HuH-7 (cell line): Measurements from ENCODE around the gene ZNF513.
"Not testable (repeated sequence)": the region's sequence is repeated elsewhere in the genome, so short reads cannot be mapped to it uniquely, and the experiment has no call there.

Experiments
- DNase-seq: peaks from one replicate; pipeline ENCODE4 v3.0.0; 2011; ENCODE audit warnings: low spot score

The ZNF513 gene

DNA sequence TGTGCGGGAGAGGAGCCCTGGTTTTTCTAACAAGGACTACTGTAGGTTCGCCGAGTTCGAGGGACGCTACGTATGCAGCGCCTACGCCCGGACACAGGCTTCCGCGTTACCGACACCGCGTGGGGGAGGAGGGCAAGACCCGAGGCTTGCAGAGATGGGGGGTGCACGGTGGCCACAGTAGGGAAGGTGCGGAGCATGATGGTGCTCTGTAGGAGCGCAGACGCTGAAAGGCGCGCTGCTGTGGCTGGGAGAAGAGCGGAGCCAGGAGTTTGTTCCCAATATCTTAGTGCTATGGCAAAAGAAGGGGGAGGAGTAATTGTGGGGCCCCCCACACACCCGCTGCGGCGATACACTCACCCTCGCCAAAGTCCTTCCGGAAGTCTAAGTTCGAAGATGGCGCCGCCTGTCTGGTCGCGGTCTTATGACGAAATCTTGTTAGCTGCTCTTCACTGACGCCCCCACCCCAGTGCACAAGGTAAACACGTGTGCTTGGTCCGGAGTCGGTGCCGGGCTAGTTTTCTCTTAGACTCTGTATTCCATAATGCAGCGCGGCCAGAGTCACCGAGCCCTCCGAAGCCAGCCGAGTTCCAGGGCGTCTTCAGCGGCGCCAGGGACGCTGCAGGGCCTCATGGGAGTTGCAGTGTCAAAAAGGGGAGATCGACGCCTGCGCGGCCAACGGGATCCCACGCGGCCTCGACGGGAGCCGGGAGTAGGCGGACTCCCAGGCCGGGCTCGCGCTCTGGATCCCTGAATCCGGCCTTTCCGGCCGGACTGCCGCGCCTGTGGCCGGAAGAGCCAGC, 24.0 kb downstream of the ZNF513 start, which contains the start of gene GTF3C2:
Gene GTF3C2, minus strand, starts transcription at position 383 of the 800 bp plus-strand sequence. CDS start 13,210 bp downstream, outside the sequence.
- DNase-seq: peak; percentile 82

- DNase-seq: peak; percentile 41
Observed at GRCh38 chr2:27356056-27356381, 24.5 kb downstream of the ZNF513 start.

DNA sequence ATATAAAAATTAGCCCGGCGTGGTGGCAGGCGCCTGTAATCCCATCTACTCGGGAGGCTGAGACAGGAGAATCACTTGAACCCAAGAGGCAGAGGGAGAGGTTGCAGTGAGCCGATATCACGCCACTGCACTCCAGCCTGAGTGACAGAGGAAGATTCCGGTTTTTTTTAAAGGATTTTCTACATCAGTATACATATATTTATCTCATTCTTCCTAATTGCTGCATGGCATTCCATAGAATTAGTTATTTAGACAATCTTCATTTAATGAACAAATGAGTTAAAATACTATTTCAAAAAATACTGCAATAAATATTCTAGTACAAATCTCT, 26.0 kb downstream of the ZNF513 start:
- no peak for DNase-seq

DNA sequence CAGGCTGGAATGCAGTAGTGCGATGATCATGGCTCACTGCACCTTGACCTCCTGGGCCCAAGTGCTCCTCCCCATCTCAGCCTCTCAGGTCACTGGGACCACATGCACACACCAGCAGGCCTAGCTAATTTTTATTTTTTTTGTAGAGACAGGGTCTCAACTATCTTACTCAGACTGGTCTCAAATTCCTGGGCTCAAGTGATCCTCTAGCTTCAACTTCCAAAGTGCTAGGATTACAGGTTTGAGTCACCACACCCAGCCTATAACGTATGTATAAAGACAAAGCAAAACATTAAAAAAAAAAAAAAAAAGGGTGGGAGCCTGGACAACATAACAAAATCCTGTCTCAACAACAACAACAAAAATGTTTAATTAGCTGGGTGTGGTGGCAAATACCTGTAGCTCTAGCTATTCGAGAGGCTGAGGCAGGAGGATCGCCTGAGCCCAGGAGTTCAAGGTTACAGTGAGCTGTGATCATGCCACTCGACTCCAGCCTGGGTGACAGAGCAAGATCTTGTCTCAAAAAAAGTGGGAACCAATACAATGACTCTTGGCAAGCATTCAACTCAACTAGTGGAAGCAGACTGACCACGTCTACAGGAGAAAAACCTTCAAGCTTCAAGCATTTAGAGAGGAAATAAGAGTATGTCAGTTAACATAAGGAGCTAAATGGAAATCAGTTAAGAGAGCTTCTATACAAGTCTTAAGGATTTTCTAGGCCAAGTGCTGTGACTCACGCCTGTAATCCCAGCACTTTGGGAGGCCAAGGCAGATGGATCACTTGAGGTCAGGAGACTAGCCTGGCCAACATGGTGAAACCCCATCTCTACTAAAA, 26.6 kb downstream of the ZNF513 start:
- no peak for DNase-seq

GRCh38 chr2:27353386-27353761, 27.2 kb downstream of the ZNF513 start:
- not testable (repeated sequence) for DNase-seq

- DNase-seq: no peak
Observed at GRCh38 chr2:27351802-27352598, 28.5 kb downstream of the ZNF513 start.

- no peak for DNase-seq
Observed at GRCh38 chr2:27350106-27350693, 30.3 kb downstream of the ZNF513 start.

DNA sequence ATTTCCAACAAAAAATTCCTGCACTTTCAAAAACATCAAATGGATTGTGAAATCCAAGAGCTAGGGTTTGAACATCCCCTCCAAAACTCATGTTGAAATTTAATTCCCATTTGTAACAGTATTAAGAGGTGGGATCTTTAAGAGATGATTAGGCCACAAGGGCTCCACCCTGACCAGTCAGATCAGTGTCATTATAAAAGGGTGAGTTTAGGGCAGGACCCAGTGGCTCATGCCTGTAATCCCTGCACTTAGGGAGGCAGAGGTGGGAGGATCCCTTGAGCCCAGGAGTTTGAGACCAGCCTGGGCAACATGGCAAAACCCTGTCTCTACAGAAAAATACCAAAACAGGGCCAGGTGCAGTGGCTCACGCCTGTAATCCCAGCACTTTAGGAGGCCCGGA, 32.9 kb downstream of the ZNF513 start:
- no peak for DNase-seq

GRCh38 chr2:27336173-27336572, 44.4 kb downstream of the ZNF513 start:
- no peak for DNase-seq

- no peak for DNase-seq
Observed at GRCh38 chr2:27335311-27335710, 45.2 kb downstream of the ZNF513 start.
